Measurements from ENCODE around the gene PODN. TPM values are rescaled to one million over a fixed set of nuclear protein-coding genes. Genes with fewer than 3 reads are reported as not detected.

The PODN gene
- total RNA-seq, 1 donor, result 9.1 TPM

DNA sequence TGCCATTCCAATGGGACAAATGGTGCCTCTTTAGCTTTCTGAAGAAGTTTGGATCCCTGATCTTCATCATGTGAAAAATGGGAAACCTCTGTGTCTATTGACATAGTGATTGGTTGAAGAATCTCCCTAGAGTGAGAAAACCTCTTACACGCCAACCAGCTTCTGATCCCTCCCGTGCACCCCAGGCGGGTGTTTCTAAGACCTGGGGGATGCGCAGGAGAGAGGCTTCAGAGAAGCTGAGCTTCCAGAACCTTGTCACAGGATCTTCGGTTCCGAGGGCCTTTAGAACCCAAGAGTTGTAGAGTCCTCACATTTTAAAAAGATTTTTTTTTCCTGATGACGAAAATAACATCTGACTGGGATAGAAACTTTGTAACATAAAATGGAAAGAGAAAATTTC lies 11.3 kb downstream of the PODN start:
- DNase-seq (ENCODE audit: low read depth), result no peak
- TF ChIP-seq, protein P1, sequence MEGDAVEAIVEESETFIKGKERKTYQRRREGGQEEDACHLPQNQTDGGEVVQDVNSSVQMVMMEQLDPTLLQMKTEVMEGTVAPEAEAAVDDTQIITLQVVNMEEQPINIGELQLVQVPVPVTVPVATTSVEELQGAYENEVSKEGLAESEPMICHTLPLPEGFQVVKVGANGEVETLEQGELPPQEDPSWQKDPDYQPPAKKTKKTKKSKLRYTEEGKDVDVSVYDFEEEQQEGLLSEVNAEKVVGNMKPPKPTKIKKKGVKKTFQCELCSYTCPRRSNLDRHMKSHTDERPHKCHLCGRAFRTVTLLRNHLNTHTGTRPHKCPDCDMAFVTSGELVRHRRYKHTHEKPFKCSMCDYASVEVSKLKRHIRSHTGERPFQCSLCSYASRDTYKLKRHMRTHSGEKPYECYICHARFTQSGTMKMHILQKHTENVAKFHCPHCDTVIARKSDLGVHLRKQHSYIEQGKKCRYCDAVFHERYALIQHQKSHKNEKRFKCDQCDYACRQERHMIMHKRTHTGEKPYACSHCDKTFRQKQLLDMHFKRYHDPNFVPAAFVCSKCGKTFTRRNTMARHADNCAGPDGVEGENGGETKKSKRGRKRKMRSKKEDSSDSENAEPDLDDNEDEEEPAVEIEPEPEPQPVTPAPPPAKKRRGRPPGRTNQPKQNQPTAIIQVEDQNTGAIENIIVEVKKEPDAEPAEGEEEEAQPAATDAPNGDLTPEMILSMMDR (IDR thresholded peaks at IDR 0.05; ENCODE audit: insufficient read depth, low read depth, low read length), result no peak
- no peak overlapping the region for H3K4me3 ChIP-seq (ENCODE audit: low read depth, low read length)

DNA sequence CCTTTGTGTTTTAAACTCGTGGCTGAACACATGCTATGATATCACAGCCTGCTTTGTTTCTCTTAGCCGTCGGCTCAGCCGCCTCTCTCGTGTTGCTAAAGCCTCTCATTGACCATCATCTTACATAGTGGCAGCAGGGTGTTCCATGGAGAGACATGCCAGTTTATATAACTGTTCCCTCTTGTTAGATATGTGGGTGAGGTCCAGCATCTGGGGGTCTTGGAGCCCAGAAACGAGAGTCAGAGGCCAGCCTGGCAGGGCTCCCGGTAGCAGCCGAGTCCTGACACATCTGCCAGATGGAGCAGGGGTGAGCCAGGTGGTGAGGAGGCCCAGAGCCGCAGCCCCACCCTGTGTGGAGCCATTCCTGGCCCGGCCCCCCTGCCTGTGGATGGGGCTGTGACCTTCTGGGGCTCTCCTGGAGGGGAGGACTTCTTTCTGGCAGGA lies 11.9 kb downstream of the PODN start:
- TF ChIP-seq, protein P1 (IDR thresholded peaks at IDR 0.05; ENCODE audit: insufficient read depth, low read depth, low read length), result no peak
- no peak for DNase-seq (ENCODE audit: low read depth)
- no peak overlapping the region for H3K4me3 ChIP-seq (ENCODE audit: low read depth, low read length)

DNA sequence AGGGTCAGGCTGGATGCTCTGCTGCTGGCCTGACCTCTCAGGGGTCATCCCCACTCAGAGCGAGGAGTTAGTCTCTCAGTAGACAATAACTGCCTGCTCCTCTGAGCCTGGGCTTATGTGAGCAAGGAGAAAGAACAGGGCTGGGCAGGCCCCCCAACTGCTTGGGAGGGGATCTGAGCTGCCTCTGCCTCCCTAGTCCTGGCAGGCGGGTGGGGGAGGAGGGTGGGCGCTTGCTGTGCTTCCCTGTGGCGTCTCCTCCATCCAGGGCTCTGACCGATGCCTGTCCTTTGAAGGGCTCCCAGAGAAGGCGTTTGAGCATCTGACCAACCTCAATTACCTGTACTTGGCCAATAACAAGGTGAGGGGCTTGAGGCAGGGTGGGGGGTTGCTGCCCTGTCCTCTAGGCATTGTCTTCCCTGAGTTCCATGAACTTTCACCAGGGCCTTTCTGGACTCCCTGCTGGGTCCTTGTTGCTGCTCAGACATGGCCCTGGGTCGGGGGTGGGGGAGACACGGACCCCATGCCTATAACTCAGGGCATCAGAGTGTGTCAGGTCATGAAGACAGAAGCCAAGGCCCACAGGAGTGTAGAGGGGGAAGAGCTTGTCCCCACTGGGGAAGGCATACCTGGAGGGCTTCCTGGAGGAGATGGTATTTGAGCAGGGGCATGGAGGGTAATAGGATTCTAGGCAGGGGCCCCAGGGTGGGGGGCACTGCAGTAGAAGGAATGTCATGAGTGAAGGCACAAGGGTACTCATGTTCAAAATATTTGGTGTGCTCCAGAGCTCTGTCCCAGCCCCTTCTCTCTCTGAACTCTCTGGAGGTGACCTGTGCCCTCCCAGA lies 12.5 kb downstream of the PODN start:
- TF ChIP-seq, protein P1 (IDR thresholded peaks at IDR 0.05; ENCODE audit: insufficient read depth, low read depth, low read length), result no peak
- DNase-seq (ENCODE audit: low read depth), result no peak
- no peak overlapping the region for H3K4me3 ChIP-seq (ENCODE audit: low read depth, low read length)

DNA sequence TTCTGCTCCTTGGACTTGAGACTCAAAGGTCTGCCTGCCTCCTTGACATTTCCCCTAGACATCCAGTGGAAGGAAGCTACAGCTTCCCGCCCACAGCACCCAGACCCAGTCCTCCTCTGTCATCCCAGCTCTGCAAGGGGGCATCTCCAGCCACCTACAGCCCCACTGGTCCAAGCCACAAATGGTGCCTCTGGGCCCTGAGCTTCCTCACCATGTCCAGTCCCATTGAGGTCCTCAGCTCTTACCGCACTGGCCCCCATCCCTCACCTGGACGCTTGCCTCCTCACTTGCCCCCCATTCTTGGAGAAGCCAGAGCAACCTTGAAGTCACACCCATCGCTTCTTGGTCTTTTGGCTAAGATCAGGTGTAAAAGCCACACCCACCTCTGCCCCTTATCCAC lies 13.2 kb downstream of the PODN start:
- TF ChIP-seq, protein P1 (IDR thresholded peaks at IDR 0.05; ENCODE audit: insufficient read depth, low read depth, low read length), result no peak
- no peak overlapping the region for H3K4me3 ChIP-seq (ENCODE audit: low read depth, low read length)
- DNase-seq (ENCODE audit: low read depth), result no peak

DNA sequence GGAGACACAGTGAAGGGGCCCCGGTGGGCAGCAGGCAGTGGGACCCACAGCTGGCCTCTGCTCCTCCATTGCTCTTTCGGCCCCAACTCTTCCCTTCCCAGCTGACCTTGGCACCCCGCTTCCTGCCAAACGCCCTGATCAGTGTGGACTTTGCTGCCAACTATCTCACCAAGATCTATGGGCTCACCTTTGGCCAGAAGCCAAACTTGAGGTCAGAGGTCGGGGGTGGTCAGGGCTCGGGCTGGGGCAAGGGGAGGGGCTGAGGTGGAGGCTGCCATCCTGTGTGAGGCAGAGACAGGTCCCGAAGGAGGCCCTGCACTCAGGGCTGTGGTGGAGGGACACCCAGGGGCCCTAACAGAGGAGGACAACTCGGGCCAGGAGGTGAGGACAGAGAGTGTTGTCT lies 13.7 kb downstream of the PODN start:
- TF ChIP-seq, protein P1 (IDR thresholded peaks at IDR 0.05; ENCODE audit: insufficient read depth, low read depth, low read length), result no peak
- no peak overlapping the region for H3K4me3 ChIP-seq (ENCODE audit: low read depth, low read length)
- DNase-seq (ENCODE audit: low read depth), result no peak

DNA sequence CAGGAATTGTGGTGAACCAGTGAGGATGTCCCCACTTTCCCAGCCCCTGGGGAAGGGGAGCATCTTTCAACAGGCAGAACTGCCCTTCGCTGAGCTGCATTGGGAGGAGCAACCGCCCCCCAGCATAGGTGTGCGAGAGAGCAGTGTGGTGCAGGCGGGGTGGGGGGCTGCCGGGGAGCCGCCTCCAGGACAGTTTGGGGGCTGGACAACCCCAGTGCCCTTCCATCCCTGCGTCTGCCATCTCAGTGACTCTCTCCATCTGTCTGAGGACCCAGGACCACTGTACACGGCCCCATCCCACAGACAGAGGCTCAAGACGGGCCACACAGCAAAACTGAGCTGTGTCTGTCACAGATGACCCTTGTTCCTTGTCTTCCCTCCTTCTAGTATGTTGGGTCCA lies 14.2 kb downstream of the PODN start:
- no peak for DNase-seq (ENCODE audit: low read depth)
- no peak overlapping the region for H3K4me3 ChIP-seq (ENCODE audit: low read depth, low read length)
- TF ChIP-seq, protein P1 (IDR thresholded peaks at IDR 0.05; ENCODE audit: insufficient read depth, low read depth, low read length), result no peak

Measured in fibroblast of villous mesenchyme (primary cell).